HEK293T (cell line): ENCODE measurements around the gene OR1A2.

Experiments used
- BHLHE40 ChIP-seq: fragments of 450-650 bp; IDR thresholded peaks from 2 replicates; pipeline ENCODE4 v1.6.1; 2016; ENCODE audit warnings: mild to moderate bottlenecking, moderate library complexity, borderline replicate concordance
- TARDBP ChIP-seq: fragments of 450-650 bp; IDR thresholded peaks from 2 replicates; pipeline ENCODE4 v1.6.1; 2016

GRCh38 chr17:3208484-3208883 is 11.2 kb downstream of the OR1A2 start:
- no peak for TF ChIP-seq BHLHE40
- no peak for TF ChIP-seq TARDBP
